ENCODE results near the gene CHRNA4.

CHRNA4 gene

GRCh38 chr20:63296531-63297299 lies 64.4 kb downstream of the CHRNA4 start:
- DNase-seq (ENCODE audit: low read depth, low spot score) = no peak
- TF ChIP-seq CTCF (IDR thresholded peaks at IDR 0.05; ENCODE audit: insufficient read depth, low read length, missing control alignments) = no peak
- H3K4me3 ChIP-seq (ENCODE audit: low read depth, low read length) = no peak overlapping the region
- ChIA-PET CTCF (interaction anchor here (1.1 to 5.3 kb wide), 3 partner anchors 10 to 14 kb away, joined by 4 to 41 read pairs (median 4); no protein-coding TSS in a partner anchor), POLR2A (no interaction called here)

DNA sequence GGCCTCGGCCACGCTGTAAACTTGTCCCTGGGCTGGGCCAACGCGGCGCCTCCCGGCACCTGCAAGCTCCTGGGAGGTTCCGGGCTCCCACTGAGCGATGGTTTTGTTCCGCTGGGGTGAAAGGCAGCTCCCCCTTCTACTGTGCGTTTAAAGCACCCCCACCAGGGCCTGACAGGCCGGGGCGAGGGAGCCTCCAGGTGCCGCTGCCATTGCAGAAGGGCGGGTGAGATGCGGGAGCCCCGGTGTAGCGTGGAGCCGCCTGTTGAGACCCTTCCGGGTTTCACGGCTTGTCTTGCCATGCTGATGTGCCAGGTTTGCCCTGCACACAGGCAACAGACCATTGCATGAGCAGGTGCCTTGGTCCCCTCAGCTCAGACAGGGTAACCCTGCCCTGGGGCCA lies 65.3 kb downstream of the CHRNA4 start:
- ChIA-PET CTCF (interaction anchor here (1.1 to 10.3 kb wide), 4 partner anchors 9 to 72 kb away, joined by 4 to 92 read pairs (median 22); no protein-coding TSS in a partner anchor), POLR2A (interaction anchor here (0.6 kb wide), 1 partner anchor 22 kb away, joined by 3 read pairs; no protein-coding TSS in a partner anchor)

DNA sequence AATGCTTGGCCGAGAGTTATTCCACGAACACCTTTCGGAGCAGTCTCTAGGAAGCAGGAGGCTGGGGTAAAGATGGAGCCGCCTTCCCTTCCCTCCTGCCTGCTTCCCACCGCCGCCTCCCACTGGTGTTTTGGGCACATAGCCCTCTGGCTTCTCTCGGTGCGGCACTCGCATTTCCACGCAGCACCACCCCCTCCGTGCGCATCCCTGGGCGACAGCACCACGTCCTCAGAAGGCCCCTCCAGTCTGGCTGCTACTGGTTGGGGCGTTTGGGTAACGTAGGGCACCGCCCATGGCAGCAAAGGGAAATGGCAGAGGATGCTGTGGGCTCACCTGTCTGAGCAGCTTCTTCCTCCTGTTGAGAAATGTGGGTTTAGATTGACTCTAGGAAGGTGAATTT lies 65.7 kb downstream of the CHRNA4 start:
- ChIA-PET POLR2A (interaction anchor here (0.6 kb wide), 1 partner anchor 21 kb away, joined by 3 read pairs; no protein-coding TSS in a partner anchor), CTCF (interaction anchor here (5.3 to 10.3 kb wide), 2 partner anchors 14 to 71 kb away, joined by 41 to 92 read pairs; no protein-coding TSS in a partner anchor)
- DNase-seq (ENCODE audit: low read depth, low spot score) = no peak
- H3K4me3 ChIP-seq (ENCODE audit: low read depth, low read length) = no peak overlapping the region
- TF ChIP-seq CTCF (IDR thresholded peaks at IDR 0.05; ENCODE audit: insufficient read depth, low read length, missing control alignments) = peak; percentile 14

More for the DNA sequence above, 65.3 kb downstream of the CHRNA4 start:
- H3K4me3 ChIP-seq (ENCODE audit: low read depth, low read length) = no peak overlapping the region
- no peak for DNase-seq (ENCODE audit: low read depth, low spot score)
- no peak for TF ChIP-seq CTCF (IDR thresholded peaks at IDR 0.05; ENCODE audit: insufficient read depth, low read length, missing control alignments)

DNA sequence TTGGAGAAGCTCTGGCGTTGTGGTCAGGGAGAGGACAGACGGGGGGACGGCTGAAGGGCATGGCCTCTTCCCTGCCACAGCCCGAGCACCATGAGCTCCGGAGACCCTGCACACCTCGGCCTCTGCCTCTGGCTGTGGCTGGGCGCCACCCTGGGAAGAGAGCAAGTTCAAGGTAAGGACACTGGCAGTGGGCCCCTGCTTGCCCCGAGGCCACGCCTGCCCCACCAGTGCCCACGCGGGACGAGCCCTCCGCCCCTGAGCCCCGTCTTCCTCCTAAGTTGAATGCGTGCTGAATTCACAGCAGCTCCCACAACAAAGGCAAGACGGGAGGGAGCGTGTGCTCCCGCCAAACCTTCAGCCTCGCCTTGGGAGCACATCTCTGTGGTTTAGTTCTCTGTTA lies 66.1 kb downstream of the CHRNA4 start:
- ChIA-PET POLR2A (interaction anchor here (0.6 kb wide), 1 partner anchor 21 kb away, joined by 3 read pairs; no protein-coding TSS in a partner anchor), CTCF (interaction anchor here (1.1 to 10.3 kb wide), 4 partner anchors 14 to 71 kb away, joined by 5 to 92 read pairs (median 24); no protein-coding TSS in a partner anchor)
- no peak for DNase-seq (ENCODE audit: low read depth, low spot score)
- no peak for TF ChIP-seq CTCF (IDR thresholded peaks at IDR 0.05; ENCODE audit: insufficient read depth, low read length, missing control alignments)
- no peak overlapping the region for H3K4me3 ChIP-seq (ENCODE audit: low read depth, low read length)

GRCh38 chr20:63294536-63294900 lies 66.6 kb downstream of the CHRNA4 start:
- TF ChIP-seq CTCF (IDR thresholded peaks at IDR 0.05; ENCODE audit: insufficient read depth, low read length, missing control alignments) = no peak
- no peak overlapping the region for H3K4me3 ChIP-seq (ENCODE audit: low read depth, low read length)
- no peak for DNase-seq (ENCODE audit: low read depth, low spot score)
- POLR2A ChIA-PET = no interaction called here
- CTCF ChIA-PET = interaction anchor here (1.1 to 10.3 kb wide), 4 partner anchors 13 to 70 kb away, joined by 5 to 92 read pairs (median 24); no protein-coding TSS in a partner anchor

GRCh38 chr20:63293871-63294535 lies 67.1 kb downstream of the CHRNA4 start:
- ChIA-PET POLR2A (no interaction called here), CTCF (interaction anchor here (1.1 to 10.3 kb wide), 4 partner anchors 13 to 70 kb away, joined by 5 to 92 read pairs (median 24); no protein-coding TSS in a partner anchor)
- no peak for DNase-seq (ENCODE audit: low read depth, low spot score)
- TF ChIP-seq CTCF (IDR thresholded peaks at IDR 0.05; ENCODE audit: insufficient read depth, low read length, missing control alignments) = no peak
- no peak overlapping the region for H3K4me3 ChIP-seq (ENCODE audit: low read depth, low read length)

All from AG04449 (cell line).